T-cell (primary cell): Measurements from ENCODE around the gene VSX1. TPM values are rescaled to one million over a fixed set of nuclear protein-coding genes. Genes with fewer than 3 reads are reported as not detected.

Experiments used
- ATAC-seq, 4 experiments: fragments of 200-7000 bp in 3 of 4; fragments of 150-1000 bp in 1 of 4; cut with Tn5 transposase; replicated peaks in 1 of 4; 1 replicate in 3 of 4; 2 replicates in 1 of 4; pipeline ENCODE4 v1.10.0; 2021; ENCODE audit warnings: moderate library complexity in 3 of 4, mild to moderate bottlenecking in 2 of 4, moderate number of reproducible peaks in 1 of 4
- CTCF ChIA-PET, 2 donors: fragments of 300-600 bp; sonication (Branson Sonifier 250); formaldehyde crosslinking; loops; one replicate each; lab custom pipeline; 2022; ENCODE audit warnings: antibody characterized with exemption in 2 of 2; lab: Charles Lee
- POLR2A ChIA-PET, 2 donors: fragments of 300-600 bp; sonication (Branson Sonifier 250); formaldehyde crosslinking; loops; one replicate each; lab custom pipeline; 2022; ENCODE audit warnings: antibody characterized with exemption in 2 of 2; lab: Charles Lee
- DNase-seq, 35 experiments: peaks; one replicate each; pipeline versions ENCODE4 v3.0.0 to v3.0.0-alpha.2; 2013 to 2023
- H3K27ac ChIP-seq: one replicate; pipeline ENCODE4 v1.5.1; 2013; ENCODE audit warnings: low read length
- H3K27me3 ChIP-seq, 2 experiments: replicated peaks in 1 of 2; 1 replicate in 1 of 2; 2 replicates in 1 of 2; pipeline versions ENCODE4 v1.6.1 to v1.7.0; 2013; ENCODE audit warnings: low read length in 1 of 2, mixed read lengths in 1 of 2; ENCODE audit not compliant: control insufficient read depth in 2 of 2, insufficient read depth in 2 of 2; ENCODE audit errors: extremely low read depth in 1 of 2
- H3K36me3 ChIP-seq, 2 donors: 1 replicate in 1 of 2; 2 replicates in 1 of 2; pipeline versions ENCODE4 v1.6.1 to v1.7.0; 2013; ENCODE audit warnings: low read length in 1 of 2; ENCODE audit not compliant: control insufficient read depth in 2 of 2, insufficient read depth in 1 of 2; ENCODE audit errors: extremely low read depth in 1 of 2
- H3K4me1 ChIP-seq, 2 experiments: 1 replicate in 1 of 2; 2 replicates in 1 of 2; pipeline versions ENCODE4 v1.6.1 to v1.7.0; 2013; ENCODE audit warnings: low read length in 2 of 2, mixed read lengths in 1 of 2; ENCODE audit not compliant: insufficient read depth in 2 of 2, control insufficient read depth in 1 of 2; ENCODE audit errors: extremely low read depth in 1 of 2
- H3K4me3 ChIP-seq, 2 donors: 1 replicate in 1 of 2; 2 replicates in 1 of 2; pipeline versions ENCODE4 v1.5.1 to v1.7.0; 2013; ENCODE audit warnings: mild to moderate bottlenecking in 2 of 2, low read length in 1 of 2, moderate library complexity in 1 of 2; ENCODE audit not compliant: control insufficient read depth in 1 of 2; ENCODE audit errors: extremely low read depth in 1 of 2
- H3K9me3 ChIP-seq: 2 replicates; pipeline ENCODE4 v1.7.0; 2013
- H3K27ac Mint-ChIP-seq, 2 donors: one replicate each; pipeline ENCODE4 v1.8.0; 2020 to 2021; ENCODE audit warnings: mild to moderate bottlenecking in 2 of 2, mixed read lengths in 2 of 2
- H3K27me3 Mint-ChIP-seq, 2 donors: one replicate each; pipeline ENCODE4 v1.8.0; 2021 to 2022; ENCODE audit warnings: mixed read lengths in 2 of 2
- H3K36me3 Mint-ChIP-seq: one replicate; pipeline ENCODE4 v1.8.0; 2021; ENCODE audit warnings: mixed read lengths
- H3K4me1 Mint-ChIP-seq, 3 donors: one replicate each; pipeline ENCODE4 v1.8.0; 2020 to 2022; ENCODE audit warnings: mixed read lengths in 3 of 3, mild to moderate bottlenecking in 1 of 3
- H3K4me3 Mint-ChIP-seq, 3 donors: one replicate each; pipeline ENCODE4 v1.8.0; 2020 to 2022; ENCODE audit warnings: mild to moderate bottlenecking in 3 of 3, mixed read lengths in 3 of 3, moderate library complexity in 3 of 3
- H3K9me3 Mint-ChIP-seq, 3 donors: one replicate each; pipeline ENCODE4 v1.8.0; 2020 to 2022; ENCODE audit warnings: mixed read lengths in 3 of 3
- WGBS: methylation state at CpG from one replicate; pipeline ENCODE4 v1.1.5; 2013; ENCODE audit warnings: missing lambda C conversion rate; ENCODE audit not compliant: insufficient coverage; 5-methylcytosine and 5-hydroxymethylcytosine counted together
- total RNA-seq, 35 experiments: library from RNA in 6 of 35; stranded (reverse) in 6 of 35; fragments of 120-200 nt in 1 of 35; gene quantifications; one replicate each; pipeline versions ENCODE4 v1.2.1 to v1.2.4 and lab custom pipeline; 2013 to 2026

The VSX1 gene
- total RNA-seq, 5 donors from 2014 or later (not counting 1 experiment from before 2014, with no cell fraction given): not detected

DNA sequence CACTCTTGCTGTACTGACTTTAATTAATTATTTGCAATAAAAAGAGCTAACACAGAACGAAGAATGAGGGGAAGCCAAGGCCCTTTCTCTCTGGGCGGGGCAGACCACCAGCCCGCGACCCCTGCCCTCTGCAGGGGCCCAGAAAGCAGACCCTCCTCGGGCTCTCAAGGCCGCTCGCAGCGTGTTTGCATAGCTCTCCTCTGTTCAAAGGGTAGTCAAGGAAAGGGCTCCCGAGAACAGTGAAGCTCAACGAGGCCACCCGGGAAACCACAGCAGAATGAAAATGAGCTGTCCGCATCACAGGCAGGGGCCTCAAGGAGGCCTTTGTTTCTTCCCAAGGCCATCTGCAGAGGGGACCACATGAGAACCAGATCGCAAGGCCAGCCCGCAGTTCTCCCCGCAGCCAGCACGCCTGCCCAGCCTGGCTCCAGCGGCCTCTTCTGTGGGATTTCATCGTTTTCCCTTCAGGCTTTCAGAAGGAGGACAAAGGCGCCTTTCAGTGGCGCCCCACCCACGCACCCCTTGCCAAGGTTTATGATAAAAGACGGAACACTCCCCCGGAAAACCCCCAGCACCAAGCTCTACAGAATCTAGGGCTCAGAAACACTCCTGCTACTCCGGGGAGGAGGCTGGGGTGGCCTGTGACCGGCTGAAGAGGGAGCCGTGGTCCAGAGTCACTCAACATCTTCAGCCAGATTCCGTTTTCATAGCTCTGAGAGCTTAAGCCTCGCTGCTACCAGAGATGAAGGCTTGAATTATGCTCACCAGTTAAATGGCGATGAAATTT is 49.3 kb downstream of the VSX1 start:
- H3K36me3 Mint-ChIP-seq: peaks cover 21% of the 10 kb centered on the region
- no peak for ATAC-seq
- CTCF ChIA-PET: interaction anchor here (0.6 to 1.5 kb wide), 3 partner anchors 22 to 390 kb away, joined by 3 read pairs; no protein-coding TSS in a partner anchor
- H3K27me3 Mint-ChIP-seq: no peaks in the 10 kb centered on the region
- H3K4me1 Mint-ChIP-seq: peaks cover 46 to 54% (median 50%) of the 10 kb centered on the region in 3 donors
- no peaks in the 10 kb centered on the region for H3K9me3 Mint-ChIP-seq
- Histone ChIP-seq H3K4me3 (no peak overlapping the region), H3K4me1 (peaks cover 19 to 26% of the 10 kb centered on the region in 2 experiments), H3K27me3 (no peaks in the 10 kb centered on the region), H3K27ac (no peak overlapping the region), H3K36me3 (peaks cover 2 to 23% of the 10 kb centered on the region in 2 donors), H3K9me3 (no peaks in the 10 kb centered on the region)
- WGBS: 95% methylated on average over 27 of the region's 29 CpGs
- POLR2A ChIA-PET: no interaction called here
- H3K4me3 Mint-ChIP-seq: no peak overlapping the region
- DNase-seq: no peak
- no peak overlapping the region for H3K27ac Mint-ChIP-seq

DNA sequence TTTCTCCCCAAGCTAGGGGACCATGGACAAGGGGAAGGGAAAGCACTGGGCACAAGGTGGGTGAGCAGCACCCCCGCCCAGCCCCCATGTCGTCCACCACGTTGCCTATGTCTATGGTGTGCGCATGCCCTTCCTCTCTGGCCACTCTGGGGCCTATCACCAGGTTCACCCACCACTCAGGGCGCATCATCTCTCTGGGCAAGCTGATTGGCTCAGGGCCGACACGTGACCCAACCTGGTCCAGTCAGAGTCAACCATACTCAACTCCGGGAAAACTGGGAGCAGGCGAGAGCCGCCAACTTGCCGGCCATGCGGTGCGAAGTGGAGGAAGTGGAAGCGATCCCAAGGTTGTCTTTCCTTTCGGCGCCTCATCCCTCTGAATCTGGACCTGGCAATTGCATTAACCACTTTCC is 49.9 kb downstream of the VSX1 start:
- H3K27me3 ChIP-seq: no peaks in the 10 kb centered on the region
- Mint-ChIP-seq H3K4me3 (no peak overlapping the region), H3K4me1 (peaks cover 43 to 54% (median 50%) of the 10 kb centered on the region in 3 donors), H3K27me3 (no peaks in the 10 kb centered on the region), H3K9me3 (no peaks in the 10 kb centered on the region), H3K36me3 (peaks cover 26% of the 10 kb centered on the region), H3K27ac (no peak overlapping the region)
- POLR2A ChIA-PET: no interaction called here
- H3K27ac ChIP-seq: no peak overlapping the region
- no peak overlapping the region for H3K4me3 ChIP-seq
- DNase-seq: no peak
- CTCF ChIA-PET: interaction anchor here (0.5 to 1.5 kb wide), 3 partner anchors 23 to 391 kb away, joined by 3 read pairs; no protein-coding TSS in a partner anchor
- H3K4me1 ChIP-seq: peaks cover 13 to 20% of the 10 kb centered on the region in 2 experiments
- no peaks in the 10 kb centered on the region for H3K9me3 ChIP-seq
- 100% methylated on average over 9 of the region's 16 CpGs for WGBS
- peaks cover 2 to 21% of the 10 kb centered on the region in 2 donors for H3K36me3 ChIP-seq
- ATAC-seq: no peak

GRCh38 chr20:25031241-25031640 is 50.7 kb downstream of the VSX1 start:
- Histone ChIP-seq H3K27ac (no peak overlapping the region), H3K9me3 (no peaks in the 10 kb centered on the region), H3K36me3 (peaks cover 2 to 26% of the 10 kb centered on the region in 2 donors), H3K4me3 (no peak overlapping the region), H3K4me1 (peaks cover 6 to 13% of the 10 kb centered on the region in 2 experiments), H3K27me3 (no peaks in the 10 kb centered on the region)
- ChIA-PET POLR2A (no interaction called here), CTCF (interaction anchor here in 1 of 2 donors (0.5 kb wide), 1 partner anchor 371 kb away, joined by 3 read pairs; no protein-coding TSS in a partner anchor)
- H3K4me1 Mint-ChIP-seq: peaks cover 42 to 46% (median 45%) of the 10 kb centered on the region in 3 donors
- H3K27me3 Mint-ChIP-seq: no peaks in the 10 kb centered on the region
- no peak for ATAC-seq
- peaks cover 32% of the 10 kb centered on the region for H3K36me3 Mint-ChIP-seq
- H3K4me3 Mint-ChIP-seq: no peak overlapping the region
- no peak for DNase-seq
- no peaks in the 10 kb centered on the region for H3K9me3 Mint-ChIP-seq
- 100% methylated on average over 2 of the region's 3 CpGs for WGBS
- no peak overlapping the region for H3K27ac Mint-ChIP-seq

GRCh38 chr20:25030649-25031207 is 51.2 kb downstream of the VSX1 start:
- ChIA-PET CTCF (no interaction called here), POLR2A (no interaction called here)
- Histone ChIP-seq H3K27ac (no peak overlapping the region), H3K36me3 (peaks cover 2 to 30% of the 10 kb centered on the region in 2 donors), H3K4me3 (no peak overlapping the region), H3K4me1 (peaks cover 2 to 13% of the 10 kb centered on the region in 2 experiments), H3K27me3 (no peaks in the 10 kb centered on the region), H3K9me3 (no peaks in the 10 kb centered on the region)
- H3K36me3 Mint-ChIP-seq: peaks cover 34% of the 10 kb centered on the region
- H3K9me3 Mint-ChIP-seq: no peaks in the 10 kb centered on the region
- peaks cover 36 to 42% (median 42%) of the 10 kb centered on the region in 3 donors for H3K4me1 Mint-ChIP-seq
- ATAC-seq: no peak
- H3K4me3 Mint-ChIP-seq: no peak overlapping the region
- no peak overlapping the region for H3K27ac Mint-ChIP-seq
- no peaks in the 10 kb centered on the region for H3K27me3 Mint-ChIP-seq
- no peak for DNase-seq
- 97% methylated on average over 7 of the region's 8 CpGs for whole genome bisulfite sequencing

DNA sequence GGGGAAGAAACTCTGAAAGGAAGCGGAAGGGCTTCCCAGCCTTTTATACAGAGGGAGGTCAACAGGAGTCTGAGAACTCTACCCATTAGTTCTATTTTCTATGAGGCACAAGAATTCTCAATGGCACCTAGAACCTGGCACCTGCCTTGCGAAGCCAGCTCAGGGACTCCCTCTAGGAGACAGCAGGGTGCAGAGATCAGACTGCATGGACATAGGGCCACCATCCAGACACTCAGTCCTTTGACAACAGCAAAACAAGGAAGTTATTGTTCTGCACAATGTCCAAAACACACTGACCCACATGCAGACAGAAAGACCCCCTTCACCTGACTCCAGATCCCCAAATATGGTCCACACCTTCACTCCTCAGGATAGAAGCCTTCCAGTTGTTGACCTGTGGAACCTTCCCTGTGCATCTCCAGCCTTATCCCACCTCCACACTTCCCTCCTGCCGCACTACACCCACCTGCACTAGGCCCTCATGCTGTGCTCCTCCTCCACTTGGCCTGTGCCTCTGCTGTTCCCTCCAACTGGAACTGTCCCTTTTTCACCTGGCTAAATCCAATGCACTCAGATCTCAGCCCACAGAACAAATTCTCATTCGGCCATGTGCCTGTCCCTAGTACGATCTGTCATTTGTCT is 51.8 kb downstream of the VSX1 start:
- H3K36me3 ChIP-seq: peaks cover 2 to 34% of the 10 kb centered on the region in 2 donors
- POLR2A ChIA-PET: no interaction called here

GRCh38 chr20:25025986-25026605 is 55.8 kb downstream of the VSX1 start:
- Histone ChIP-seq H3K36me3 (peaks cover 8 to 60% of the 10 kb centered on the region in 2 donors), H3K27ac (no peak overlapping the region), H3K4me3 (no peak overlapping the region), H3K9me3 (no peaks in the 10 kb centered on the region), H3K4me1 (peaks cover 0 to 24% of the 10 kb centered on the region in 2 experiments), H3K27me3 (no peaks in the 10 kb centered on the region)
- POLR2A ChIA-PET: no interaction called here
- Mint-ChIP-seq H3K4me1 (peaks cover 30 to 39% (median 31%) of the 10 kb centered on the region in 3 donors), H3K27ac (no peak overlapping the region), H3K36me3 (peaks cover 54% of the 10 kb centered on the region), H3K27me3 (no peaks in the 10 kb centered on the region), H3K9me3 (no peaks in the 10 kb centered on the region), H3K4me3 (no peak overlapping the region)
- CTCF ChIA-PET: no interaction called here
- no peak for DNase-seq
- 97% methylated on average over 4 of the region's 4 CpGs for WGBS
- no peak for ATAC-seq

More for the DNA sequence above, 51.8 kb downstream of the VSX1 start:
- Histone ChIP-seq H3K27me3 (no peaks in the 10 kb centered on the region), H3K27ac (no peak overlapping the region), H3K4me3 (no peak overlapping the region), H3K4me1 (peaks cover 0 to 13% of the 10 kb centered on the region in 2 experiments), H3K9me3 (no peaks in the 10 kb centered on the region)
- DNase-seq: no peak
- Mint-ChIP-seq H3K4me1 (peaks cover 31 to 39% (median 37%) of the 10 kb centered on the region in 3 donors), H3K36me3 (peaks cover 34% of the 10 kb centered on the region), H3K27me3 (no peaks in the 10 kb centered on the region), H3K27ac (no peak overlapping the region), H3K4me3 (no peak overlapping the region), H3K9me3 (no peaks in the 10 kb centered on the region)
- no peak for ATAC-seq
- CTCF ChIA-PET: no interaction called here
- WGBS: 98% methylated on average over 4 of the region's 5 CpGs
